ENCODE data around the gene SLIT3.

- TF ChIP-seq POLR2A (IDR thresholded peaks at IDR 0.05), result no peak
- TF ChIP-seq CTCF (IDR thresholded peaks at IDR 0.05), result no peak
These were observed 131.2 kb downstream of the SLIT3 start for GRCh38 chr5:169169783-169170182.

Measured in breast epithelium (tissue), 3 donors.